IMR-90 (cell line): ENCODE measurements around the gene UBL5. TPM values are rescaled to one million over a fixed set of nuclear protein-coding genes. Genes with fewer than 3 reads are reported as not detected.

ENCODE experiments used
- ATAC-seq: fragments of 200-7000 bp; cut with Tn5 transposase; 2 replicates; pipeline ENCODE4 v1.9.1; 2020; ENCODE audit warnings: low read depth, mild to moderate bottlenecking, moderate library complexity
- BruUV-seq: library from RNA; stranded (reverse); fragments of 400-500 nt; replicated peaks from 2 replicates; lab custom pipeline; 2021; lab: Mats Ljungman, UMichigan
- CTCF ChIA-PET: fragments of 300-600 bp; formaldehyde crosslinking; extraction: SDS; loops from one replicate; lab custom pipeline; 2021; ENCODE audit warnings: antibody characterized with exemption; lab: Yijun Ruan, JAX
- POLR2A ChIA-PET: fragments of 300-600 bp; sonication (Branson Sonifier 250); formaldehyde crosslinking; loops from one replicate; lab custom pipeline; 2022; ENCODE audit warnings: antibody characterized with exemption; ENCODE audit not compliant: unreplicated experiment; lab: Charles Lee
- DNase-seq: peaks from one replicate; pipeline ENCODE4 v3.0.0; 2013
- H2AFZ ChIP-seq: replicated peaks from 2 replicates; pipeline ENCODE3; 2013; ENCODE audit warnings: low read length, mild to moderate bottlenecking; ENCODE audit not compliant: poor library complexity
- H2AK5ac ChIP-seq: 2 replicates; pipeline ENCODE4 v1.6.1; 2013; ENCODE audit warnings: low read depth, low read length, inconsistent platforms
- H2AK9ac ChIP-seq: replicated peaks from 2 replicates; pipeline ENCODE3; 2013; ENCODE audit warnings: mild to moderate bottlenecking, low read depth, low read length, moderate library complexity; ENCODE audit not compliant: poor library complexity
- H2BK120ac ChIP-seq: 2 replicates; pipeline ENCODE4 v1.6.1; 2013; ENCODE audit warnings: low read depth, low read length, inconsistent platforms
- H2BK15ac ChIP-seq: 3 replicates; pipeline ENCODE4 v1.6.1; 2013; ENCODE audit warnings: low read depth, low read length, inconsistent platforms
- H2BK20ac ChIP-seq: 2 replicates; pipeline ENCODE4 v1.6.1; 2013; ENCODE audit warnings: low read depth, mild to moderate bottlenecking, inconsistent platforms, low read length, moderate library complexity
- H2BK5ac ChIP-seq: 2 replicates; pipeline ENCODE4 v1.6.1; 2013; ENCODE audit warnings: mild to moderate bottlenecking, low read depth, low read length, inconsistent platforms; ENCODE audit not compliant: poor library complexity, severe bottlenecking
- H3K14ac ChIP-seq: replicated peaks from 2 replicates; pipeline ENCODE4 v1.6.1; 2013; ENCODE audit warnings: low read depth, low read length, inconsistent platforms
- H3K18ac ChIP-seq: 2 replicates; pipeline ENCODE4 v1.6.1; 2013; ENCODE audit warnings: low read depth, low read length, control low read depth
- H3K23ac ChIP-seq: 2 replicates; pipeline ENCODE4 v1.6.1; 2013; ENCODE audit warnings: low read depth, low read length, inconsistent platforms
- H3K27ac ChIP-seq: 2 replicates; pipeline ENCODE4 v1.5.1; 2013; ENCODE audit warnings: mild to moderate bottlenecking, control low read depth, low read length; ENCODE audit not compliant: insufficient read depth
- H3K27me3 ChIP-seq: 2 replicates; pipeline ENCODE4 v1.6.1; 2013; ENCODE audit warnings: low read length; ENCODE audit not compliant: control insufficient read depth, insufficient read depth
- H3K36me3 ChIP-seq: 2 replicates; pipeline ENCODE4 v1.6.1; 2013; ENCODE audit warnings: low read length, mixed read lengths; ENCODE audit not compliant: control insufficient read depth, insufficient read depth
- H3K4ac ChIP-seq: 2 replicates; pipeline ENCODE4 v1.6.1; 2013; ENCODE audit warnings: low read depth, low read length, inconsistent platforms
- H3K4me1 ChIP-seq: 2 replicates; pipeline ENCODE4 v1.6.1; 2013; ENCODE audit warnings: low read length, mixed read lengths; ENCODE audit not compliant: control insufficient read depth, insufficient read depth
- H3K4me2 ChIP-seq: 2 replicates; pipeline ENCODE4 v1.6.1; 2013; ENCODE audit warnings: low read depth, mild to moderate bottlenecking, control low read depth, low read length, moderate library complexity
- H3K4me3 ChIP-seq: 2 replicates; pipeline ENCODE4 v1.5.1; 2013; ENCODE audit warnings: low read depth, mild to moderate bottlenecking, control low read depth, low read length, moderate library complexity; ENCODE audit not compliant: insufficient read depth
- H3K56ac ChIP-seq: 2 replicates; pipeline ENCODE4 v1.6.1; 2013; ENCODE audit warnings: low read length, inconsistent platforms; ENCODE audit not compliant: insufficient read depth; ENCODE audit errors: extremely low read depth
- H3K79me1 ChIP-seq, 2 experiments: 2 replicates each; pipeline ENCODE4 v1.6.1; 2013; ENCODE audit warnings: low read length in 2 of 2, inconsistent platforms in 1 of 2, low read depth in 1 of 2
- H3K9ac ChIP-seq: 2 replicates; pipeline ENCODE4 v1.6.1; 2013; ENCODE audit warnings: low read depth, low read length, control low read depth
- H3K9me1 ChIP-seq: 2 replicates; pipeline ENCODE4 v1.6.1; 2013; ENCODE audit warnings: low read length, inconsistent platforms; ENCODE audit not compliant: insufficient read depth
- H3K9me3 ChIP-seq: 2 replicates; pipeline ENCODE4 v1.6.1; 2013; ENCODE audit warnings: low read length; ENCODE audit not compliant: control insufficient read depth, insufficient read depth
- H4K20me1 ChIP-seq: 2 replicates; pipeline ENCODE4 v1.6.1; 2013; ENCODE audit warnings: low read length, inconsistent platforms; ENCODE audit not compliant: insufficient read depth
- H4K5ac ChIP-seq: 2 replicates; pipeline ENCODE4 v1.6.1; 2013; ENCODE audit warnings: mild to moderate bottlenecking, low read depth, low read length, control low read depth
- H4K8ac ChIP-seq, 2 experiments: 2 replicates each; pipeline ENCODE4 v1.6.1; 2013; ENCODE audit warnings: low read depth in 2 of 2, low read length in 2 of 2, control low read depth in 1 of 2, inconsistent platforms in 1 of 2
- H4K91ac ChIP-seq: 2 replicates; pipeline ENCODE4 v1.6.1; 2013; ENCODE audit warnings: low read depth, low read length, inconsistent platforms; ENCODE audit not compliant: insufficient read depth
- BHLHE40 ChIP-seq: fragments of 150-350 bp; IDR thresholded peaks from 2 replicates; pipeline ENCODE4 v1.6.1; 2016; ENCODE audit warnings: mild to moderate bottlenecking, low read depth, low read length
- CHD1 ChIP-seq: IDR thresholded peaks from 2 replicates; pipeline ENCODE4 v1.6.1; 2012; ENCODE audit warnings: low read depth, low read length, improper control_type of control experiment
- FOS ChIP-seq: fragments of 150-350 bp; IDR thresholded peaks from 2 replicates; pipeline ENCODE4 v1.6.1; 2016; ENCODE audit warnings: low read depth, low read length
- MAFK ChIP-seq: IDR thresholded peaks from 2 replicates; pipeline ENCODE4 v1.6.1; 2012; ENCODE audit warnings: low read depth, low read length, improper control_type of control experiment
- MAZ ChIP-seq: IDR thresholded peaks from 2 replicates; pipeline ENCODE4 v1.6.1; 2012; ENCODE audit warnings: low read depth, mild to moderate bottlenecking, low read length, improper control_type of control experiment, moderate library complexity, borderline replicate concordance
- MXI1 ChIP-seq: IDR thresholded peaks from 2 replicates; pipeline ENCODE4 v1.6.1; 2012; ENCODE audit warnings: low read depth, mild to moderate bottlenecking, low read length, moderate library complexity, borderline replicate concordance
- NFE2L2 ChIP-seq: fragments of 150-350 bp; IDR thresholded peaks from 2 replicates; pipeline ENCODE4 v1.6.1; 2016; ENCODE audit warnings: low read depth, mild to moderate bottlenecking, low read length
- POLR2A ChIP-seq: IDR thresholded peaks from 2 replicates; pipeline ENCODE4 v1.6.1; 2012; ENCODE audit warnings: mild to moderate bottlenecking, low read depth, low read length
- RAD21 ChIP-seq: IDR thresholded peaks from 2 replicates; pipeline ENCODE4 v1.6.1; 2012; ENCODE audit warnings: low read length, improper control_type of control experiment
- RCOR1 ChIP-seq: IDR thresholded peaks from 2 replicates; pipeline ENCODE4 v1.6.1; 2012; ENCODE audit warnings: mild to moderate bottlenecking, low read length, improper control_type of control experiment; ENCODE audit not compliant: insufficient replicate concordance
- RFX5 ChIP-seq: IDR thresholded peaks from 2 replicates; pipeline ENCODE4 v1.8.0; 2012; ENCODE audit warnings: low read depth, mild to moderate bottlenecking, low read length, moderate library complexity
- SMC3 ChIP-seq: fragments of 150-350 bp; IDR thresholded peaks from 2 replicates; pipeline ENCODE4 v1.6.1; 2016; ENCODE audit warnings: low read depth, mild to moderate bottlenecking, antibody characterized with exemption, low read length, moderate library complexity
- WGBS, 2 experiments: methylation state at CpG; one replicate each; pipeline versions ENCODE4 v1.1.5 to v1.1.7; 2013; ENCODE audit warnings: missing lambda C conversion rate in 2 of 2; ENCODE audit not compliant: insufficient read length in 1 of 2; ENCODE audit errors: extremely low coverage in 2 of 2; 5-methylcytosine and 5-hydroxymethylcytosine counted together
- dilution Hi-C: fragments of 300-500 bp; cut with HindIII; formaldehyde crosslinking; loops from one replicate; pipeline ENCODE4 v1.14.3; 2018; ENCODE audit warnings: low sequenced_read_pairs; ENCODE audit not compliant: unreplicated experiment
- in situ Hi-C: fragments of 300-500 bp; cut with MboI; formaldehyde crosslinking; loops from 3 replicates; pipeline ENCODE4 v1.14.3; 2019; ENCODE audit warnings: low sequenced_read_pairs, inconsistent platforms, mixed read lengths
- intact Hi-C: fragments of 100-400 bp; cut with micrococcal nuclease; formaldehyde crosslinking; loops from 2 replicates; pipeline ENCODE4 v1.10.0; 2022
- polyA plus RNA-seq, 3 experiments: library from polyadenylated mRNA; depleted of rRNA; stranded (reverse); fragments of >200 nt; gene quantifications; 2 replicates each; pipeline ENCODE4 v1.2.3, GENCODE V29; 2012; ENCODE audit warnings: low replicate concordance in 1 of 3
- total RNA-seq: library from RNA; depleted of rRNA; stranded (reverse); fragments of >200 nt; gene quantifications from 2 replicates; pipeline ENCODE4 v1.2.3, GENCODE V29; 2012
- TF ChIP-seq, protein P1 (sequence below): conservative IDR thresholded peaks from 2 replicates; pipeline ENCODE4 v1.5.1; 2012; ENCODE audit warnings: mild to moderate bottlenecking, low read depth, low read length, improper control_type of control experiment
- TF ChIP-seq, protein P2 (sequence below): fragments of 150-350 bp; IDR thresholded peaks from 2 replicates; pipeline ENCODE4 v1.6.1; 2017; ENCODE audit warnings: mild to moderate bottlenecking, antibody characterized with exemption, low read length, low read depth

The UBL5 gene
- total and polyA plus RNA-seq, 2 of the 4 experiments (the other 2 are of a cell fraction), result 434 to 1,091 TPM

DNA sequence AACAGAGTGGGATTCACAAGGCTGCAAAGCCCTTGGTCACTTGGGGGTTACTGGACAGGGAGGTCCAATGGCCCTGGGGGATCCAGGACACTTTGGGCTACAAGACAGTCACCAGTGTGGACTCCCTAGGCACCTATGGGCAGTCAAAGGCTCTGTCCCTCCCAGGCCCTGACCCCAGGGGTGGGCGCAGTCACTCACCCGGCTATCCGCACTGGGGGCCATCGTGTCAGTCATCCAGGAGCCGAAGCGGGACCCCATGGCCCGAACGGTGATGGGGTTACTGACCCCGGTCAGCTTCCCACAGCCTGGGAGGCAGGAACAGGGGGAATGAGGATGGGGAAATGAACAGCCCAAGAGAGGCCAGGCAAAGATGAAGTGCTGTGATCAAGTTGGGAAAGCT, 28.9 kb downstream of the UBL5 start:
- Histone ChIP-seq H3K36me3 (peaks cover 5% of the 10 kb centered on the region; the same call in 1 of the 2 replicates), H3K18ac (no peak overlapping the region), H3K27ac (no peak overlapping the region), H3K23ac (no peak overlapping the region), H2AFZ (no peak overlapping the region), H3K9ac (no peak overlapping the region), H3K79me1 (peaks cover 6 to 8% of the 10 kb centered on the region in 2 experiments; a peak in 3 of 4 replicates), H2BK5ac (no peak overlapping the region), H3K9me3 (no peaks in the 10 kb centered on the region), H2BK120ac (no peak overlapping the region), H4K5ac (no peak overlapping the region), H3K4me3 (no peak overlapping the region), H3K27me3 (no peaks in the 10 kb centered on the region), H2BK15ac (no peak overlapping the region), H4K91ac (no peak overlapping the region), H3K4ac (no peak overlapping the region), H3K14ac (no peak overlapping the region), H2AK5ac (no peak overlapping the region), H3K4me2 (no peak overlapping the region), H2AK9ac (no peak overlapping the region), H3K9me1 (0 out of 2 replicates have a peak, but pooled peaks cover 3% of the 10 kb centered on the region), H2BK20ac (no peak overlapping the region), H3K4me1 (no peaks in the 10 kb centered on the region), H3K56ac (no peak overlapping the region), H4K20me1 (no peaks in the 10 kb centered on the region), H4K8ac (no peak overlapping the region)
- ChIA-PET CTCF (no interaction called here), POLR2A (no interaction called here)
- WGBS, 2 experiments, result 96% methylated on average over 8 of the region's 9 CpGs; no CpG with 5 or more reads in 1 of the 2 experiments
- intact Hi-C loops (no loop called here), dilution Hi-C loops (no loop called here), in situ Hi-C loops (no loop called here)
- ATAC-seq, result no peak
- TF ChIP-seq RCOR1 (no peak), CHD1 (no peak), MAZ (no peak), FOS (no peak), MAFK (no peak), NFE2L2 (no peak), MXI1 (no peak), POLR2A (no peak), BHLHE40 (no peak), RAD21 (no peak), RFX5 (no peak), SMC3 (no peak)
- TF ChIP-seq, protein P1, sequence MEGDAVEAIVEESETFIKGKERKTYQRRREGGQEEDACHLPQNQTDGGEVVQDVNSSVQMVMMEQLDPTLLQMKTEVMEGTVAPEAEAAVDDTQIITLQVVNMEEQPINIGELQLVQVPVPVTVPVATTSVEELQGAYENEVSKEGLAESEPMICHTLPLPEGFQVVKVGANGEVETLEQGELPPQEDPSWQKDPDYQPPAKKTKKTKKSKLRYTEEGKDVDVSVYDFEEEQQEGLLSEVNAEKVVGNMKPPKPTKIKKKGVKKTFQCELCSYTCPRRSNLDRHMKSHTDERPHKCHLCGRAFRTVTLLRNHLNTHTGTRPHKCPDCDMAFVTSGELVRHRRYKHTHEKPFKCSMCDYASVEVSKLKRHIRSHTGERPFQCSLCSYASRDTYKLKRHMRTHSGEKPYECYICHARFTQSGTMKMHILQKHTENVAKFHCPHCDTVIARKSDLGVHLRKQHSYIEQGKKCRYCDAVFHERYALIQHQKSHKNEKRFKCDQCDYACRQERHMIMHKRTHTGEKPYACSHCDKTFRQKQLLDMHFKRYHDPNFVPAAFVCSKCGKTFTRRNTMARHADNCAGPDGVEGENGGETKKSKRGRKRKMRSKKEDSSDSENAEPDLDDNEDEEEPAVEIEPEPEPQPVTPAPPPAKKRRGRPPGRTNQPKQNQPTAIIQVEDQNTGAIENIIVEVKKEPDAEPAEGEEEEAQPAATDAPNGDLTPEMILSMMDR, result no peak
- TF ChIP-seq, protein P2, sequence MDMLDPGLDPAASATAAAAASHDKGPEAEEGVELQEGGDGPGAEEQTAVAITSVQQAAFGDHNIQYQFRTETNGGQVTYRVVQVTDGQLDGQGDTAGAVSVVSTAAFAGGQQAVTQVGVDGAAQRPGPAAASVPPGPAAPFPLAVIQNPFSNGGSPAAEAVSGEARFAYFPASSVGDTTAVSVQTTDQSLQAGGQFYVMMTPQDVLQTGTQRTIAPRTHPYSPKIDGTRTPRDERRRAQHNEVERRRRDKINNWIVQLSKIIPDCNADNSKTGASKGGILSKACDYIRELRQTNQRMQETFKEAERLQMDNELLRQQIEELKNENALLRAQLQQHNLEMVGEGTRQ, result no peak
- no TSS peak for BruUV-seq
- DNase-seq, result no peak
